ENCODE results near the gene STARD10. TPM values are rescaled to one million over a fixed set of nuclear protein-coding genes. Genes with fewer than 3 reads are reported as not detected.

Gene STARD10
- total RNA-seq, 2 experiments from 2014 or later = 10.4 to 12.9 TPM

DNA sequence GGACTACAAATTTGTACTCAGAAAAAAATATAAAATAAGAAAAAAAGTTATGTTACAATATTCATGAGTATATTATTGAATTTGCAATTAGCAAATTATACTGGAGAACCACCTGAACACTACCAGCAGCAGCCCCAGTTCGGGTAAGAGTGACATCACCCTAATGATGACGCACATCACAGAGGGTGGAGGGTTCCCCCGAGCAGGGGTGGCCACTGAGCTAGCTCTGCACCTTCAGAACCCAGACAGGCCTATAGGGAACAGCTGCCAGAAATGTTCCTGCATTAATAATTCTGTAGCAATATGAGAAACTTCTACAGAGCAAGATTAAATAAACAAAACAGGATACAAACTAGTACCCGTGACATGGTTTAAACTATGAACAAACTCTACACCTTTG, 24.2 kb downstream of the STARD10 start:
- H3K36me3 ChIP-seq (ENCODE audit: insufficient read depth, low read length) = no peaks in the 10 kb centered on the region
- H3K4me2 ChIP-seq (ENCODE audit: low read length) = no peak overlapping the region
- H2AFZ ChIP-seq (ENCODE audit: low read length) = no peak overlapping the region
- CTCF ChIA-PET (ENCODE audit: unreplicated experiment) = interaction anchor here (0.6 kb wide), 1 partner anchor 24 kb away, joined by 3 read pairs; no protein-coding TSS in a partner anchor
- H3K4me1 ChIP-seq (ENCODE audit: insufficient read depth, low read length, poor library complexity, severe bottlenecking) = no peaks in the 10 kb centered on the region
- intact Hi-C loops (cut with micrococcal nuclease; ENCODE audit: unreplicated experiment) = no loop called here
- no peaks in the 10 kb centered on the region for H3K9me3 ChIP-seq (ENCODE audit: low read length)
- H3K4me3 ChIP-seq (ENCODE audit: low read depth, low read length, poor library complexity, severe bottlenecking) = no peak overlapping the region
- H3K79me2 ChIP-seq (ENCODE audit: insufficient read depth, low read depth, low read length) = no peaks in the 10 kb centered on the region
- no peaks in the 10 kb centered on the region for H3K9me2 ChIP-seq (ENCODE audit: insufficient read depth, low read length)
- TF ChIP-seq CTCF (conservative IDR thresholded peaks at IDR 0.05; ENCODE audit: low read length) (no peak), EZH2phosphoT487 (IDR thresholded peaks at IDR 0.05; ENCODE audit: borderline replicate concordance, low read depth, low read length) (no peak)
- no peak for DNase-seq (ENCODE audit: low spot score)
- H4K20me1 ChIP-seq (ENCODE audit: insufficient read depth, low read length) = no peaks in the 10 kb centered on the region
- H3K27ac ChIP-seq (ENCODE audit: low read depth, low read length, poor library complexity, severe bottlenecking) = no peak overlapping the region
- POLR2A ChIA-PET = no interaction called here
- no TSS peak for BruUV-seq (replicated peaks)

DNA sequence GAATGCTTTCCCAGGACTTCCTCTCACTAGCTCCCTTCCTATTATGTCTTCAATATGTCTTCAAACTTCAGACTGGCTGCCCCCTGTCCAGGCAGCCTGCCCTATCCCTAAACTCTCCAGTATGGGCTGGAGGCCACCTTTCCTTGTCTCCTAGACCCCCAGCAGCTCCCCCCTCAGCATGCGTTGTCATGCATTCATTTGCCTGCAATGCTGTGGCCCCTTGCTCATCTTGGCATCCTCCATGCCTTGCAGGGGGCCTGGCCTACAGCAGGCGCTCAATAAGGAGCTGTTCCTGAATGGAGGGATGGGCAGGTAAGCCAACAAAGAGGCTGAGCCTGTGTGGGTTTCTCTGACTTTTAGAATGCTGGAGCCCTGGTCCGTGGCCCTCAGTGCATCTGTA, 25.3 kb downstream of the STARD10 start:
- Histone ChIP-seq H3K4me3 (ENCODE audit: low read depth, low read length, poor library complexity, severe bottlenecking) (no peak overlapping the region), H4K20me1 (ENCODE audit: insufficient read depth, low read length) (no peaks in the 10 kb centered on the region), H3K79me2 (ENCODE audit: insufficient read depth, low read depth, low read length) (no peaks in the 10 kb centered on the region), H3K4me1 (ENCODE audit: insufficient read depth, low read length, poor library complexity, severe bottlenecking) (peaks cover 4% of the 10 kb centered on the region), H3K4me2 (ENCODE audit: low read length) (no peak overlapping the region), H3K36me3 (ENCODE audit: insufficient read depth, low read length) (no peaks in the 10 kb centered on the region), H3K9me2 (ENCODE audit: insufficient read depth, low read length) (no peaks in the 10 kb centered on the region), H3K27ac (ENCODE audit: low read depth, low read length, poor library complexity, severe bottlenecking) (no peak overlapping the region), H3K9me3 (ENCODE audit: low read length) (no peaks in the 10 kb centered on the region), H2AFZ (ENCODE audit: low read length) (no peak overlapping the region)
- no peak for TF ChIP-seq CTCF (conservative IDR thresholded peaks at IDR 0.05; ENCODE audit: low read length)
- TF ChIP-seq EZH2phosphoT487 (IDR thresholded peaks at IDR 0.05; ENCODE audit: borderline replicate concordance, low read depth, low read length) = no peak
- DNase-seq (ENCODE audit: low spot score) = no peak
- POLR2A ChIA-PET = no interaction called here
- no TSS peak for BruUV-seq (replicated peaks)
- intact Hi-C loops (cut with micrococcal nuclease; ENCODE audit: unreplicated experiment) = no loop called here
- CTCF ChIA-PET (ENCODE audit: unreplicated experiment) = no interaction called here

DNA sequence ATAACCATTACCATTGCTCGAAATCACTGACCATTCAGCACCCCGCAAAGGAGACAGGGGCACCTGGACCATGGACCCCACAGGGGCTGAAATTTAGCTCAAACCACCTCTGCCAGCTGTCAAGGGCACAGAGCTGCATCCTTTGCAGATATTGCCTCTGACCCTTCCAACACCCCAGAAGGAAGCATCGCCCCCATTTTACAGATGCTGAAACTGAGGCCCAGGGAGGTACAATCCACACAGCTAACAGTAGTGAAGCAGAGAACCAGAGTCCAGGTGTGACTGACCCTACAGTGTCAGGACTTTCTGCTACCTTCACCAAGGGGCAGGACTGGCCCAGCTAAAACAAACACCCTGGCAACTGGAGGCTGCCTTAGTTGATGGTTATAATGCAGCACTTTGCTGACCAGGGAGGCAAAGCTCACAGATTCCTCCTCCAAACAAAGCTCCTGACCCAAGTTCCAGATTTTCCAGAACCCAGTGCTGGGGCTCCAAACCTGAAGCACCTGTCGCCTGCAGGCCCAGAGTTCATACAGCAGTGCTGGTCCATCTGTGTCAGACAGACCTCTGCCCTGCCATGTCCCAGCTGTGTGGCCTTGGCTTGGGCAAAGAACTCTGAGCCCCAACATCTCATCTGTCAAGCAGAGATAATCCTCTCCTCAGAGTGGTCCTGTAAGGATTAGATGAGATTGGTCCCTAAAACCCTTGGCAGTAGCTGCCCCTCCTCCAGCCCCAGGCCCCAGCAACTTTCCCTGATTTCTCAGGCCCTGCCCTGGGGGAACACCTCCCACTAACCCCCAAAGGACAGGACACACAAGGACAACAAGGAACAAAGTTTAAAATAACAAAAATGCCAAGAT, 26.4 kb downstream of the STARD10 start:
- ChIA-PET CTCF (ENCODE audit: unreplicated experiment) (no interaction called here), POLR2A (no interaction called here)
- H2AFZ ChIP-seq (ENCODE audit: low read length) = no peak overlapping the region
- H3K9me3 ChIP-seq (ENCODE audit: low read length) = no peaks in the 10 kb centered on the region
- H3K9me2 ChIP-seq (ENCODE audit: insufficient read depth, low read length) = no peaks in the 10 kb centered on the region
- no peaks in the 10 kb centered on the region for H3K79me2 ChIP-seq (ENCODE audit: insufficient read depth, low read depth, low read length)
- no peaks in the 10 kb centered on the region for H3K36me3 ChIP-seq (ENCODE audit: insufficient read depth, low read length)
- no peak for DNase-seq (ENCODE audit: low spot score)
- H4K20me1 ChIP-seq (ENCODE audit: insufficient read depth, low read length) = no peaks in the 10 kb centered on the region
- H3K27ac ChIP-seq (ENCODE audit: low read depth, low read length, poor library complexity, severe bottlenecking) = no peak overlapping the region
- H3K4me1 ChIP-seq (ENCODE audit: insufficient read depth, low read length, poor library complexity, severe bottlenecking) = peaks cover 5% of the 10 kb centered on the region
- intact Hi-C loops (cut with micrococcal nuclease; ENCODE audit: unreplicated experiment) = no loop called here
- no peak for TF ChIP-seq EZH2phosphoT487 (IDR thresholded peaks at IDR 0.05; ENCODE audit: borderline replicate concordance, low read depth, low read length)
- TF ChIP-seq CTCF (conservative IDR thresholded peaks at IDR 0.05; ENCODE audit: low read length) = no peak
- H3K4me2 ChIP-seq (ENCODE audit: low read length) = no peak overlapping the region
- no peak overlapping the region for H3K4me3 ChIP-seq (ENCODE audit: low read depth, low read length, poor library complexity, severe bottlenecking)
- BruUV-seq (replicated peaks) = no TSS peak

All from OCI-LY7 (cell line).